Measurements from ENCODE around the gene EIF2B5.

The EIF2B5 gene

GRCh38 chr3:184133840-184134745 lies 1.1 kb upstream of the EIF2B5 start:
- DNase-seq (ENCODE audit: low read depth) = peak; percentile 88
- peak overlapping the region; percentile 99 for H3K4me3 ChIP-seq (ENCODE audit: low read length)
- TF ChIP-seq CTCF (IDR thresholded peaks at IDR 0.05; ENCODE audit: insufficient read depth, low read depth, low read length, missing control alignments) = no peak

- H3K4me3 ChIP-seq (ENCODE audit: low read length) = peak overlapping the region; percentile 99
- no peak for DNase-seq (ENCODE audit: low read depth)
- TF ChIP-seq CTCF (IDR thresholded peaks at IDR 0.05; ENCODE audit: insufficient read depth, low read depth, low read length, missing control alignments) = no peak
Observed at GRCh38 chr3:184134746-184135148, 411 bp upstream of the EIF2B5 start.

GRCh38 chr3:184135911-184136260 lies 728 bp downstream of the EIF2B5 start:
- peak overlapping the region; percentile 99 for H3K4me3 ChIP-seq (ENCODE audit: low read length)
- no peak for TF ChIP-seq CTCF (IDR thresholded peaks at IDR 0.05; ENCODE audit: insufficient read depth, low read depth, low read length, missing control alignments)
- no peak for DNase-seq (ENCODE audit: low read depth)

- TF ChIP-seq CTCF (IDR thresholded peaks at IDR 0.05; ENCODE audit: insufficient read depth, low read depth, low read length, missing control alignments) = no peak
- no peak for DNase-seq (ENCODE audit: low read depth)
- no peak overlapping the region for H3K4me3 ChIP-seq (ENCODE audit: low read length)
Observed at GRCh38 chr3:184140436-184140835, 5.3 kb downstream of the EIF2B5 start.

GRCh38 chr3:184142199-184142598 lies 7.0 kb downstream of the EIF2B5 start:
- H3K4me3 ChIP-seq (ENCODE audit: low read length) = no peak overlapping the region
- TF ChIP-seq CTCF (IDR thresholded peaks at IDR 0.05; ENCODE audit: insufficient read depth, low read depth, low read length, missing control alignments) = no peak
- DNase-seq (ENCODE audit: low read depth) = no peak

- no peak for DNase-seq (ENCODE audit: low read depth)
- H3K4me3 ChIP-seq (ENCODE audit: low read length) = no peak overlapping the region
- no peak for TF ChIP-seq CTCF (IDR thresholded peaks at IDR 0.05; ENCODE audit: insufficient read depth, low read depth, low read length, missing control alignments)
Observed at GRCh38 chr3:184143327-184143726, 8.2 kb downstream of the EIF2B5 start.

- DNase-seq (ENCODE audit: low read depth) = no peak
- no peak overlapping the region for H3K4me3 ChIP-seq (ENCODE audit: low read length)
- no peak for TF ChIP-seq CTCF (IDR thresholded peaks at IDR 0.05; ENCODE audit: insufficient read depth, low read depth, low read length, missing control alignments)
Observed at GRCh38 chr3:184144505-184144904, 9.3 kb downstream of the EIF2B5 start.

Measured in epithelial cell of esophagus (primary cell).